ENCODE measurements around the gene THAP3. TPM values are rescaled to one million over a fixed set of nuclear protein-coding genes. Genes with fewer than 3 reads are reported as not detected.

The THAP3 gene
- total RNA-seq, 1 donor from 2014 or later, result 25.0 TPM

- TF ChIP-seq CTCF (IDR thresholded peaks at IDR 0.05) (no peak), EZH2phosphoT487 (IDR thresholded peaks at IDR 0.05) (no peak), EZH2 (IDR thresholded peaks at IDR 0.05) (no peak)
- H4K20me1 ChIP-seq (ENCODE audit: low read depth), result peaks cover 15% of the 10 kb centered on the region
- no peaks in the 10 kb centered on the region for H3K9me3 ChIP-seq (ENCODE audit: low read depth)
- no peaks in the 10 kb centered on the region for H3K27me3 ChIP-seq
- H3K9me3 Mint-ChIP-seq, result no peaks in the 10 kb centered on the region
- H2AFZ ChIP-seq (replicated peaks), result no peak overlapping the region
- H3K4me1 ChIP-seq, result no peaks in the 10 kb centered on the region
- H3K36me3 Mint-ChIP-seq, result peaks cover 10% of the 10 kb centered on the region
- no peak overlapping the region for H3K4me2 ChIP-seq
- H3K9ac ChIP-seq, result no peak overlapping the region
- no peak overlapping the region for H3K4me3 Mint-ChIP-seq
- no peak for DNase-seq (ENCODE audit: low spot score)
- no peak overlapping the region for H3K4me3 ChIP-seq
- H3K27me3 Mint-ChIP-seq (ENCODE audit: insufficient read depth, low read depth), result peaks cover 4% of the 10 kb centered on the region
- H3K27ac Mint-ChIP-seq, result no peak overlapping the region
- H3K79me2 ChIP-seq (ENCODE audit: low read depth), result no peaks in the 10 kb centered on the region
- no peaks in the 10 kb centered on the region for H3K36me3 ChIP-seq
- no peaks in the 10 kb centered on the region for H3K4me1 Mint-ChIP-seq
- H3F3A ChIP-seq (ENCODE audit: low read depth), result no peaks in the 10 kb centered on the region
- H3K27ac ChIP-seq, result no peak overlapping the region
Observed at GRCh38 chr1:6592441-6592840, 32.2 kb upstream of the THAP3 start.

- Mint-ChIP-seq H3K27ac (no peak overlapping the region), H3K27me3 (ENCODE audit: insufficient read depth, low read depth) (peaks cover 2% of the 10 kb centered on the region), H3K36me3 (peaks cover 8% of the 10 kb centered on the region), H3K4me3 (no peak overlapping the region), H3K4me1 (no peaks in the 10 kb centered on the region), H3K9me3 (no peaks in the 10 kb centered on the region)
- Histone ChIP-seq H4K20me1 (ENCODE audit: low read depth) (peaks cover 15% of the 10 kb centered on the region), H3K36me3 (no peaks in the 10 kb centered on the region), H3K27me3 (no peaks in the 10 kb centered on the region), H3K27ac (no peak overlapping the region), H3K4me3 (no peak overlapping the region), H3F3A (ENCODE audit: low read depth) (no peaks in the 10 kb centered on the region), H3K9ac (no peak overlapping the region), H3K9me3 (ENCODE audit: low read depth) (no peaks in the 10 kb centered on the region), H2AFZ (replicated peaks) (no peak overlapping the region), H3K4me1 (no peaks in the 10 kb centered on the region), H3K79me2 (ENCODE audit: low read depth) (peaks cover 5% of the 10 kb centered on the region), H3K4me2 (no peak overlapping the region)
- no peak for TF ChIP-seq EZH2phosphoT487 (IDR thresholded peaks at IDR 0.05)
- DNase-seq (ENCODE audit: low spot score), result no peak
Observed at GRCh38 chr1:6592865-6593593, 31.6 kb upstream of the THAP3 start.

- Mint-ChIP-seq H3K4me3 (no peak overlapping the region), H3K27ac (no peak overlapping the region), H3K4me1 (no peaks in the 10 kb centered on the region), H3K9me3 (no peaks in the 10 kb centered on the region), H3K36me3 (peaks cover 8% of the 10 kb centered on the region), H3K27me3 (ENCODE audit: insufficient read depth, low read depth) (peaks cover 2% of the 10 kb centered on the region)
- no peak overlapping the region for H3K4me3 ChIP-seq
- no peak for DNase-seq (ENCODE audit: low spot score)
- H3K27me3 ChIP-seq, result no peaks in the 10 kb centered on the region
- H3K27ac ChIP-seq, result no peak overlapping the region
- H3K4me2 ChIP-seq, result no peak overlapping the region
- peaks cover 12% of the 10 kb centered on the region for H3K79me2 ChIP-seq (ENCODE audit: low read depth)
- no peaks in the 10 kb centered on the region for H3K4me1 ChIP-seq
- TF ChIP-seq EZH2 (IDR thresholded peaks at IDR 0.05), result no peak
- no peak for TF ChIP-seq EZH2phosphoT487 (IDR thresholded peaks at IDR 0.05)
- no peak for TF ChIP-seq CTCF (IDR thresholded peaks at IDR 0.05)
- no peaks in the 10 kb centered on the region for H3K36me3 ChIP-seq
- no peaks in the 10 kb centered on the region for H3K9me3 ChIP-seq (ENCODE audit: low read depth)
- no peak overlapping the region for H2AFZ ChIP-seq (replicated peaks)
- H4K20me1 ChIP-seq (ENCODE audit: low read depth), result peaks cover 15% of the 10 kb centered on the region
- no peaks in the 10 kb centered on the region for H3F3A ChIP-seq (ENCODE audit: low read depth)
- no peak overlapping the region for H3K9ac ChIP-seq
Observed at GRCh38 chr1:6593810-6594209, 30.9 kb upstream of the THAP3 start.

GRCh38 chr1:6594977-6595740, 29.5 kb upstream of the THAP3 start:
- peaks cover 25% of the 10 kb centered on the region for H3K79me2 ChIP-seq (ENCODE audit: low read depth)

More at GRCh38 chr1:6594977-6595740, 29.5 kb upstream of the THAP3 start:
- H3K4me1 ChIP-seq, result peaks cover 4% of the 10 kb centered on the region
- H3K27ac Mint-ChIP-seq, result no peak overlapping the region
- H3K4me1 Mint-ChIP-seq, result peaks cover 9% of the 10 kb centered on the region
- TF ChIP-seq CTCF (IDR thresholded peaks at IDR 0.05) (no peak), EZH2phosphoT487 (IDR thresholded peaks at IDR 0.05) (no peak), EZH2 (IDR thresholded peaks at IDR 0.05) (no peak)
- no peaks in the 10 kb centered on the region for H3K9me3 ChIP-seq (ENCODE audit: low read depth)
- no peak overlapping the region for H3K4me2 ChIP-seq
- peaks cover 6% of the 10 kb centered on the region for H3K36me3 Mint-ChIP-seq
- peaks cover 1% of the 10 kb centered on the region for H3F3A ChIP-seq (ENCODE audit: low read depth)
- no peak overlapping the region for H3K27ac ChIP-seq
- no peak overlapping the region for H2AFZ ChIP-seq (replicated peaks)
- H3K36me3 ChIP-seq, result no peaks in the 10 kb centered on the region
- no peaks in the 10 kb centered on the region for H3K9me3 Mint-ChIP-seq
- H3K4me3 ChIP-seq, result no peak overlapping the region
- H3K27me3 Mint-ChIP-seq (ENCODE audit: insufficient read depth, low read depth), result peaks cover 2% of the 10 kb centered on the region
- H4K20me1 ChIP-seq (ENCODE audit: low read depth), result peaks cover 29% of the 10 kb centered on the region
- H3K9ac ChIP-seq, result no peak overlapping the region
- H3K27me3 ChIP-seq, result no peaks in the 10 kb centered on the region
- no peak overlapping the region for H3K4me3 Mint-ChIP-seq
- DNase-seq (ENCODE audit: low spot score), result no peak
